Activated CD8-positive, alpha-beta T cell treated with anti-CD3 and anti-CD28 coated beads, Interleukin-2, amount 10 ng/mL, durations not matched to agents 7 days and 5 days (primary cell): ENCODE results near the gene BEAN1. TPM values are rescaled to one million over a fixed set of nuclear protein-coding genes. Genes with fewer than 3 reads are reported as not detected.

Experiments
- ATAC-seq: fragments of 150-1000 bp; cut with Tn5 transposase; one replicate; pipeline ENCODE4 v1.10.0; 2021; ENCODE audit warnings: moderate library complexity
- CTCF ChIA-PET: fragments of 350-600 bp; sonication (Branson Sonifier 250); formaldehyde crosslinking; loops from one replicate; lab custom pipeline; 2021; ENCODE audit warnings: antibody characterized with exemption; lab: Charles Lee
- POLR2A ChIA-PET: fragments of 350-600 bp; sonication (Branson Sonifier 250); formaldehyde crosslinking; loops from one replicate; lab custom pipeline; 2021; ENCODE audit warnings: antibody characterized with exemption; lab: Charles Lee
- DNase-seq: peaks from one replicate; pipeline ENCODE4 v3.0.0-alpha.2; 2020
- H3K27ac Mint-ChIP-seq: one replicate; pipeline ENCODE4 v1.8.0; 2021; ENCODE audit warnings: mild to moderate bottlenecking, mixed read lengths
- H3K27me3 Mint-ChIP-seq: one replicate; pipeline ENCODE4 v1.8.0; 2021; ENCODE audit warnings: low read depth, mixed read lengths
- H3K36me3 Mint-ChIP-seq: one replicate; pipeline ENCODE4 v1.8.0; 2021; ENCODE audit warnings: low read depth, mixed read lengths
- H3K4me1 Mint-ChIP-seq: one replicate; pipeline ENCODE4 v1.8.0; 2021; ENCODE audit warnings: low read depth, mixed read lengths
- H3K4me3 Mint-ChIP-seq: one replicate; pipeline ENCODE4 v1.8.0; 2021; ENCODE audit warnings: mild to moderate bottlenecking, mixed read lengths
- H3K9me3 Mint-ChIP-seq: one replicate; pipeline ENCODE4 v1.8.0; 2022; ENCODE audit warnings: mixed read lengths; ENCODE audit not compliant: insufficient read depth
- total RNA-seq, 2 experiments: library from RNA; stranded (reverse); gene quantifications; one replicate each; pipeline ENCODE4 v1.2.3, GENCODE V29; 2021

BEAN1 gene
- total RNA-seq, 2 experiments from 2014 or later = not detected

GRCh38 chr16:66425651-66426050 lies 1.4 kb upstream of the BEAN1 start:
- no peak overlapping the region for H3K4me3 Mint-ChIP-seq
- no peak overlapping the region for H3K27ac Mint-ChIP-seq
- DNase-seq = no peak
- no peaks in the 10 kb centered on the region for H3K9me3 Mint-ChIP-seq
- peaks cover 75% of the 10 kb centered on the region for H3K27me3 Mint-ChIP-seq
- H3K36me3 Mint-ChIP-seq = no peaks in the 10 kb centered on the region
- ATAC-seq = no peak
- POLR2A ChIA-PET = no interaction called here
- CTCF ChIA-PET = interaction anchor here (1.0 to 1.4 kb wide), 2 partner anchors 19 to 68 kb away, joined by 3 to 5 read pairs; no protein-coding TSS in a partner anchor
- H3K4me1 Mint-ChIP-seq = no peaks in the 10 kb centered on the region

GRCh38 chr16:66426112-66427035 lies 721 bp upstream of the BEAN1 start:
- ATAC-seq (peak; percentile 16), DNase-seq (no peak)
- POLR2A ChIA-PET = interaction anchor here (0.6 kb wide), 1 partner anchor 25 kb away, joined by 3 read pairs; no protein-coding TSS in a partner anchor
- peaks cover 75% of the 10 kb centered on the region for H3K27me3 Mint-ChIP-seq
- H3K4me3 Mint-ChIP-seq = peak overlapping the region; percentile 11
- no peaks in the 10 kb centered on the region for H3K36me3 Mint-ChIP-seq
- H3K4me1 Mint-ChIP-seq = no peaks in the 10 kb centered on the region
- H3K9me3 Mint-ChIP-seq = no peaks in the 10 kb centered on the region
- CTCF ChIA-PET = interaction anchor here (1.4 kb wide), 1 partner anchor 20 kb away, joined by 5 read pairs; no protein-coding TSS in a partner anchor
- no peak overlapping the region for H3K27ac Mint-ChIP-seq

DNA sequence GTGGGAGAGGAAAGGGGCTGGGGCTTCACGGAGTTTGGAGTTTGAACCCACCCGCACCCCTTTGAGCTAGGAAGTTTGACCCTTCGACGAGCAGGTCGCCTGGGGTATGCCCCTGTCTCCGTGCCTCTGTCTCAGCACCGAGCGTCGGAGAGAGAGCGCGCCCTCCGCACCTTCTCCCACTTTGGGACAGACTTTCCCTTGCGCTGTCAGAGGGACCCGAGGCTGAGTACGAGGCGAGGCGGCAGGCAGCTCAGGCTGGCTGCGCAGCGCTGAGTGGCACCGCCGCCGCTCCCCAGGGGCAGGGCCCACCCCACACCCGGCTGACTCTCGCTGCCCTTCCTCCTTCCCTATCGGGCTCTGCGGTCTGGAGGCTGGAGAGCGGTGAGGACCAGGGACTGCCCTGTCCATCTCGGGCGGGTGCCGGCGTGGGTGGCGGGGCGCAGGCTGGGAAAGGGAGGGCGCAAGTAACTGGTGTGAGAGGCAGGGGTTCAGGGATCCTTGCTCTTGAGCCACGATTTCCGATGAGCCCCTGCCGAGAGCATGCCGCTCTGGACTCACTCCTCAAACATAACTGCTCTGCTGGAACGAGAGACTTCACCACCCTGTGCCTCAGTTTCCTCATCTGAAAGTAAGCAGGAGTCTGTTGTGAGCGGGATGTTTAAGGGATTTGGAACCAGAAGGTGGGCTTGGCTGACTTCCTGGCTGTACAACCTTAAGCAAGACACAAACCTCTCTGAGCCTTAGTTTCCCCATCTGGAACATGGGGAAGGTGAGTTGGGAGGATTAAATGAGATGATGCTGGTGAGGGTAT lies 981 bp downstream of the BEAN1 start:
- no peaks in the 10 kb centered on the region for H3K36me3 Mint-ChIP-seq
- no peak overlapping the region for H3K4me3 Mint-ChIP-seq
- ChIA-PET CTCF (no interaction called here), POLR2A (no interaction called here)
- peaks cover 79% of the 10 kb centered on the region for H3K27me3 Mint-ChIP-seq
- H3K27ac Mint-ChIP-seq = no peak overlapping the region
- no peaks in the 10 kb centered on the region for H3K4me1 Mint-ChIP-seq
- no peak for DNase-seq
- no peaks in the 10 kb centered on the region for H3K9me3 Mint-ChIP-seq
- no peak for ATAC-seq

- ATAC-seq (no peak), DNase-seq (no peak)
- Mint-ChIP-seq H3K27me3 (peaks cover 75% of the 10 kb centered on the region), H3K4me3 (no peak overlapping the region), H3K27ac (no peak overlapping the region), H3K9me3 (no peaks in the 10 kb centered on the region), H3K36me3 (no peaks in the 10 kb centered on the region), H3K4me1 (no peaks in the 10 kb centered on the region)
- ChIA-PET POLR2A (no interaction called here), CTCF (no interaction called here)
Observed at GRCh38 chr16:66428682-66429251, 1.7 kb downstream of the BEAN1 start.

DNA sequence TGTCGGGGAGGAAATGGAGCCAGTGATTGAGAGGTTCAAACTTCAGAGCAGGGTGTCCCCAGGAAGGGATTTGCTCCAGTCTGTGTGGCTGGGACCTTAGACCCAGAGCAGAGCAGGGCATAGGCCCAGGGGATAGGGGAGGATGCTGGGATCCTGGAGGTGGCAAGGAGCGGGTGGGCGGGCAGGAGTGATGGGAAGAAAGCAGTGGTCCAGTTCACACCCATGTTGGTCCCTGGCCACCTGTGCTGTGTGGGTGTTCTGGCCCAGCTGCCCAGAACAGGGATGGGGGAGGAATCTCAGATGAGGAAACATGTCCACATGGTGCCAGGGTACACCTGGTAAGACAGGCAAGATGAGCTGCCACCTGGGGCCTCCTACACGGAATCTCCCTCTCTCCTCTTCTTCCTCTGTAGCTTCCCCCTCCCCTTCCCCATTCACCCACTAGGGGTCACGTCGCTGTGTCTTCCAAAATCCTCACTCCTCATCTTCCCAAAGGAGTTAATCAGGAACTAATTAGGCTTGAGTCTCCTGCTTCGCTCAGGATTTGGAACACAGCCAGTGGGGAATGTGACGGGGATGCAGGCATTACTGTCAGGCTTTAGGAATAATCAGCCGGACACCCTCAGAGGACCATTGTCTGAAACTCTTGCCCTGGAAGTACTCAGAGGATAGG lies 2.3 kb downstream of the BEAN1 start:
- H3K27ac Mint-ChIP-seq = no peak overlapping the region
- H3K9me3 Mint-ChIP-seq = no peaks in the 10 kb centered on the region
- CTCF ChIA-PET = no interaction called here
- no peak overlapping the region for H3K4me3 Mint-ChIP-seq
- ATAC-seq = no peak
- H3K36me3 Mint-ChIP-seq = no peaks in the 10 kb centered on the region
- H3K27me3 Mint-ChIP-seq = peaks cover 68% of the 10 kb centered on the region
- DNase-seq = no peak
- no peaks in the 10 kb centered on the region for H3K4me1 Mint-ChIP-seq
- POLR2A ChIA-PET = no interaction called here

DNA sequence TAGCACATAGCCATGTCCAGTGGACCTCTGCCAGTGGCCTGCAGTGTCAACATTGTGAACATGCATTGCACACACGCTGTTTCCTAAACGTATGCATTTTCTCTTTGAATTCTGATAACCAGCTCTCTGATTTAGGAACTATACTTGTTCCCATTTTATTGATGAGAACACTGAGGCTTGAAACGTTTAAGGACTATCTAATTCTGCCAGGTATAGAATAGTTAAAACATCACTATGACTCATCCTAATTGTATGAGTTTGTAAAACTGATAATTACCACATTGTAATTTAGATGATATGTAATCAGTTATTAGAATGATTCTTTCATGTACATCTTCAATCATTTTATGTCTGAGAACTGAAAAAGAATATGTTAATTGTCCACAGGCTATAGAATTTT lies 3.1 kb downstream of the BEAN1 start:
- CTCF ChIA-PET = no interaction called here
- H3K4me1 Mint-ChIP-seq = no peaks in the 10 kb centered on the region
- H3K9me3 Mint-ChIP-seq = no peaks in the 10 kb centered on the region
- peaks cover 62% of the 10 kb centered on the region for H3K27me3 Mint-ChIP-seq
- DNase-seq (no peak), ATAC-seq (no peak)
- no peak overlapping the region for H3K4me3 Mint-ChIP-seq
- POLR2A ChIA-PET = no interaction called here
- no peaks in the 10 kb centered on the region for H3K36me3 Mint-ChIP-seq
- no peak overlapping the region for H3K27ac Mint-ChIP-seq

DNA sequence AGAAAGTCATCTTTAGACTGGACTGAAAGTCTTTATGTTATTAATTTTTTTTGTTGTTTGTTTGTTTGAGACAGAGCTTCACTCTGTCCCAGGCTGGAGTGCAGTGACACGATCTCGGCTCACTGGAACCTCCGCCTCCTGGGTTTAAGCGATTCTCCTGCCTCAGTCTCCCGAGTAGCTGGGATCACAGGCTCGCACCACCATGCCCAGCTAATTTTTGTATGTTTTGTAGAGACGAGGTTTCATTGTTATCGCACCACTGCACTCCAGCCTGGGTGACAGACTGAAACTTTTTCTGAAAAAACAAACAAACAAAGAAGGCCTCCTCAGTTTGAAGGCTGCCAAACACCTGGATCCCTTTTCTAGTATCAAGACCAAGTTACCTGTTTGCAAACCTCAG lies 4.7 kb downstream of the BEAN1 start:
- Mint-ChIP-seq H3K27ac (no peak overlapping the region), H3K9me3 (no peaks in the 10 kb centered on the region), H3K4me3 (no peak overlapping the region), H3K4me1 (no peaks in the 10 kb centered on the region), H3K36me3 (no peaks in the 10 kb centered on the region), H3K27me3 (peaks cover 50% of the 10 kb centered on the region)
- CTCF ChIA-PET = interaction anchor here (0.6 kb wide), 1 partner anchor 53 kb away, joined by 3 read pairs; no protein-coding TSS in a partner anchor
- ATAC-seq (no peak), DNase-seq (no peak)
- POLR2A ChIA-PET = no interaction called here

- DNase-seq (no peak), ATAC-seq (no peak)
- Mint-ChIP-seq H3K27ac (no peak overlapping the region), H3K27me3 (peaks cover 50% of the 10 kb centered on the region), H3K9me3 (no peaks in the 10 kb centered on the region), H3K4me1 (no peaks in the 10 kb centered on the region), H3K4me3 (no peak overlapping the region), H3K36me3 (no peaks in the 10 kb centered on the region)
- ChIA-PET POLR2A (no interaction called here), CTCF (no interaction called here)
Observed at GRCh38 chr16:66432429-66432828, 5.3 kb downstream of the BEAN1 start.

GRCh38 chr16:66434619-66435430 lies 7.7 kb downstream of the BEAN1 start:
- H3K27me3 Mint-ChIP-seq = peaks cover 27% of the 10 kb centered on the region
- ChIA-PET POLR2A (no interaction called here), CTCF (no interaction called here)
- ATAC-seq (no peak), DNase-seq (no peak)
- H3K36me3 Mint-ChIP-seq = no peaks in the 10 kb centered on the region
- H3K4me3 Mint-ChIP-seq = no peak overlapping the region
- H3K9me3 Mint-ChIP-seq = no peaks in the 10 kb centered on the region
- H3K27ac Mint-ChIP-seq = no peak overlapping the region
- H3K4me1 Mint-ChIP-seq = no peaks in the 10 kb centered on the region

DNA sequence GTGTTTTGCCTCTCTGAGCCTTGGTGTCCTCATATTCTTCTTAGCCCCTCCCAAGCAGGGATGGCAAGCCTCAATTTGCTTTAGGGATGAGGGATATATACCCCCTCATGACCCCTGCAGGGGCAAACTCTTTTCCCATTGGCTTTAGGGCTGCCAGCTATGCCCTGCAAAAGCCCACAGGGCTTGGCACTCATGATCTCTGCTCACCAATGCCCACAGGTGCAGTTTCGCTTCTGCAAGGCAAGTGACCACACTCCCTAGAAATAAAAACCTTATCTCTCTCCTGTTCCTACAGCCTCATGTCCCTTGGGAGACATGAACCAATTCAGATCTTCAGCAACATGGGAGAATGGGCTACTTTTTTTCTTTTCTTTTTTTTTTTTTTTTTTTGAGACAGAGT lies 8.8 kb downstream of the BEAN1 start:
- H3K36me3 Mint-ChIP-seq = no peaks in the 10 kb centered on the region
- no peak overlapping the region for H3K27ac Mint-ChIP-seq
- no peaks in the 10 kb centered on the region for H3K9me3 Mint-ChIP-seq
- DNase-seq (no peak), ATAC-seq (no peak)
- H3K27me3 Mint-ChIP-seq = peaks cover 25% of the 10 kb centered on the region
- no peaks in the 10 kb centered on the region for H3K4me1 Mint-ChIP-seq
- ChIA-PET CTCF (no interaction called here), POLR2A (no interaction called here)
- no peak overlapping the region for H3K4me3 Mint-ChIP-seq
